ENCODE results near the gene SLC6A12. TPM values are rescaled to one million over a fixed set of nuclear protein-coding genes. Genes with fewer than 3 reads are reported as not detected.

Gene SLC6A12
- total RNA-seq, 1 donor from 2014 or later = not detected

- no peaks in the 10 kb centered on the region for H3K36me3 ChIP-seq
- TF ChIP-seq CTCF (IDR thresholded peaks at IDR 0.05) = no peak
- TF ChIP-seq POLR2AphosphoS5 (IDR thresholded peaks at IDR 0.05; ENCODE audit: insufficient read depth in 1 of 2, low read depth in 1 of 2) = no peak
- no peak for TF ChIP-seq POLR2A (IDR thresholded peaks at IDR 0.05)
- H3K27me3 ChIP-seq = no peaks in the 10 kb centered on the region
- intact Hi-C loops (cut with DNase I) = no loop called here
- H3K4me1 ChIP-seq = peaks cover 9% of the 10 kb centered on the region
- DNase-seq (ENCODE audit: extremely low spot score in 2 of 2) = no peak
- H3K27ac ChIP-seq = no peak overlapping the region
- no peaks in the 10 kb centered on the region for H3K9me3 ChIP-seq
- no peak overlapping the region for H3K4me3 ChIP-seq
These were observed 41.2 kb downstream of the SLC6A12 start for GRCh38 chr12:172732-173161.

GRCh38 chr12:171743-172676 lies 41.9 kb downstream of the SLC6A12 start:
- intact Hi-C loops (cut with DNase I) = no loop called here
- Histone ChIP-seq H3K27me3 (no peaks in the 10 kb centered on the region), H3K27ac (no peak overlapping the region), H3K4me3 (no peak overlapping the region), H3K9me3 (no peaks in the 10 kb centered on the region), H3K4me1 (peaks cover 9% of the 10 kb centered on the region), H3K36me3 (no peaks in the 10 kb centered on the region)
- DNase-seq (ENCODE audit: extremely low spot score in 2 of 2) = no peak
- no peak for TF ChIP-seq CTCF (IDR thresholded peaks at IDR 0.05)
- TF ChIP-seq POLR2AphosphoS5 (IDR thresholded peaks at IDR 0.05; ENCODE audit: insufficient read depth in 1 of 2, low read depth in 1 of 2) = no peak
- TF ChIP-seq POLR2A (IDR thresholded peaks at IDR 0.05) = no peak

GRCh38 chr12:171276-171675 lies 42.7 kb downstream of the SLC6A12 start:
- TF ChIP-seq POLR2A (IDR thresholded peaks at IDR 0.05) = no peak
- no peak for TF ChIP-seq POLR2AphosphoS5 (IDR thresholded peaks at IDR 0.05; ENCODE audit: insufficient read depth in 1 of 2, low read depth in 1 of 2)
- TF ChIP-seq CTCF (IDR thresholded peaks at IDR 0.05) = no peak
- intact Hi-C loops (cut with DNase I) = no loop called here
- no peak overlapping the region for H3K4me3 ChIP-seq
- H3K27me3 ChIP-seq = no peaks in the 10 kb centered on the region
- H3K9me3 ChIP-seq = no peaks in the 10 kb centered on the region
- peaks cover 3% of the 10 kb centered on the region for H3K4me1 ChIP-seq
- DNase-seq (ENCODE audit: extremely low spot score in 2 of 2) = no peak
- no peak overlapping the region for H3K27ac ChIP-seq
- no peaks in the 10 kb centered on the region for H3K36me3 ChIP-seq

- Histone ChIP-seq H3K27me3 (no peaks in the 10 kb centered on the region), H3K27ac (no peak overlapping the region), H3K4me3 (no peak overlapping the region), H3K9me3 (no peaks in the 10 kb centered on the region), H3K36me3 (no peaks in the 10 kb centered on the region), H3K4me1 (no peaks in the 10 kb centered on the region)
- DNase-seq (ENCODE audit: extremely low spot score in 2 of 2) = no peak
- TF ChIP-seq POLR2AphosphoS5 (IDR thresholded peaks at IDR 0.05; ENCODE audit: insufficient read depth in 1 of 2, low read depth in 1 of 2) = no peak
- no peak for TF ChIP-seq CTCF (IDR thresholded peaks at IDR 0.05)
- no peak for TF ChIP-seq POLR2A (IDR thresholded peaks at IDR 0.05)
- intact Hi-C loops (cut with DNase I) = no loop called here
These were observed 43.4 kb downstream of the SLC6A12 start for GRCh38 chr12:170371-171225.

All from vagina (tissue), 2 donors.